Measurements from ENCODE around the gene RGR. TPM values are rescaled to one million over a fixed set of nuclear protein-coding genes. Genes with fewer than 3 reads are reported as not detected.

The RGR gene
- not detected in 5 replicates for total RNA-seq (2022; extraction: Qiagen RNA extraction; ENCODE audit: low read depth)

GRCh38 chr10:84244651-84245270 is at the start of gene RGR:
TSS of gene RGR (plus strand) at chr10:84245053. CDS start at chr10:84245091, 38 bp downstream.

GRCh38 chr10:84225427-84226173 is 19.3 kb upstream of the RGR start, which contains the start of gene LRIT2:
TSS of gene LRIT2 (minus strand) at chr10:84225544. CDS start at chr10:84225520, 24 bp downstream.

GRCh38 chr10:84241185-84241790 is 3.6 kb upstream of the RGR start, which contains the start of gene LRIT1:
TSS of gene LRIT1 (minus strand) at chr10:84241546. CDS start at chr10:84241439, 107 bp downstream.

Other genes starting within 250 kb of the RGR start
- gene GHITM, start 105.5 kb upstream of the RGR start, total RNA-seq (2022; extraction: Qiagen RNA extraction; ENCODE audit: low read depth): 158 to 219 TPM (median 203 TPM) in 5 replicates
- not detected in 5 replicates for gene GPR15LG, start 71.3 kb upstream of the RGR start, total RNA-seq (2022; extraction: Qiagen RNA extraction; ENCODE audit: low read depth)
- gene CDHR1, start 50.5 kb upstream of the RGR start, total RNA-seq (2022; extraction: Qiagen RNA extraction; ENCODE audit: low read depth): 0.03 to 0.13 TPM (median 0.07 TPM) in 5 replicates
- gene LRIT2, start 19.5 kb upstream of the RGR start, total RNA-seq (2022; extraction: Qiagen RNA extraction; ENCODE audit: low read depth): not detected in 5 replicates
- not detected in 5 replicates for gene LRIT1, start 3.5 kb upstream of the RGR start, total RNA-seq (2022; extraction: Qiagen RNA extraction; ENCODE audit: low read depth)
- 7.2 to 13.8 TPM (median 10.4 TPM) in 5 replicates for gene CCSER2, start 83.5 kb downstream of the RGR start, total RNA-seq (2022; extraction: Qiagen RNA extraction; ENCODE audit: low read depth)

Data from A549 treated with RU486 at 1 μM for 4 hours (cell line).